Omental fat pad (tissue), 4 donors: ENCODE results near the gene ACCS. TPM values are rescaled to one million over a fixed set of nuclear protein-coding genes. Genes with fewer than 3 reads are reported as not detected.

Experiments used
- ATAC-seq: fragments of 150-250 bp; one replicate; pipeline ENCODE4 v1.9.1; 2016; ENCODE audit warnings: mild to moderate bottlenecking, moderate library complexity; ENCODE audit not compliant: low FRiP score
- DNase-seq: peaks from one replicate; pipeline ENCODE4 v3.0.0-alpha.2; 2019; ENCODE audit warnings: low spot score
- total RNA-seq, 4 donors: library from RNA; depleted of rRNA; stranded (reverse); fragments of >200 nt; gene quantifications; one replicate each; pipeline ENCODE4 v1.1.0, GENCODE V29; 2016
- TF ChIP-seq, protein P1 (sequence below), 3 donors: fragments of 450-650 bp; IDR thresholded peaks; one replicate each; pipeline ENCODE4 v1.5.1; 2016 to 2017; ENCODE audit warnings: antibody characterized with exemption in 3 of 3, mild to moderate bottlenecking in 3 of 3, moderate library complexity in 2 of 3

The ACCS gene
- total RNA-seq, 4 donors from 2014 or later = 13.8 to 38.0 (median 19.7) TPM

DNA sequence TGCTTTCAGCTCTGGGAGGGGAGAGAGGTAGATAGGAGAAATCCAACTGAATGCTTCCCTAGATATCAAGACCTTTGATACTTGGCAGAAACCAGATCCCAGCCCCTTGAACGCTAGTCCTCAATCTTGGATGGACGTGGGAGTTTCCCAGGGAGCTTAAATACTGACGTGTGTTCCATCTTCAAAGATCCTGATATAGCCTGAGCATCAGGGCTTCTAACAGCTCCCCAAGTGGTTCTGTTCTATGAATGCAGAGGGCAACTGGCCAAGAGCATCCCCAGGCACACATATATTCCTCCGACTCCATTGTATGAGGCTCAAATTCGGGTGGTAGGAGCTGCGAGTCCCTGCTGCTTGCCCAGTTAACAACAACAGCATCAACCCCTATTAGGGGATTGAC, 8.7 kb upstream of the ACCS start:
- TF ChIP-seq, protein P1, sequence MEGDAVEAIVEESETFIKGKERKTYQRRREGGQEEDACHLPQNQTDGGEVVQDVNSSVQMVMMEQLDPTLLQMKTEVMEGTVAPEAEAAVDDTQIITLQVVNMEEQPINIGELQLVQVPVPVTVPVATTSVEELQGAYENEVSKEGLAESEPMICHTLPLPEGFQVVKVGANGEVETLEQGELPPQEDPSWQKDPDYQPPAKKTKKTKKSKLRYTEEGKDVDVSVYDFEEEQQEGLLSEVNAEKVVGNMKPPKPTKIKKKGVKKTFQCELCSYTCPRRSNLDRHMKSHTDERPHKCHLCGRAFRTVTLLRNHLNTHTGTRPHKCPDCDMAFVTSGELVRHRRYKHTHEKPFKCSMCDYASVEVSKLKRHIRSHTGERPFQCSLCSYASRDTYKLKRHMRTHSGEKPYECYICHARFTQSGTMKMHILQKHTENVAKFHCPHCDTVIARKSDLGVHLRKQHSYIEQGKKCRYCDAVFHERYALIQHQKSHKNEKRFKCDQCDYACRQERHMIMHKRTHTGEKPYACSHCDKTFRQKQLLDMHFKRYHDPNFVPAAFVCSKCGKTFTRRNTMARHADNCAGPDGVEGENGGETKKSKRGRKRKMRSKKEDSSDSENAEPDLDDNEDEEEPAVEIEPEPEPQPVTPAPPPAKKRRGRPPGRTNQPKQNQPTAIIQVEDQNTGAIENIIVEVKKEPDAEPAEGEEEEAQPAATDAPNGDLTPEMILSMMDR (IDR thresholded peaks at IDR 0.05) = no peak
- no peak for DNase-seq
- ATAC-seq = no peak

DNA sequence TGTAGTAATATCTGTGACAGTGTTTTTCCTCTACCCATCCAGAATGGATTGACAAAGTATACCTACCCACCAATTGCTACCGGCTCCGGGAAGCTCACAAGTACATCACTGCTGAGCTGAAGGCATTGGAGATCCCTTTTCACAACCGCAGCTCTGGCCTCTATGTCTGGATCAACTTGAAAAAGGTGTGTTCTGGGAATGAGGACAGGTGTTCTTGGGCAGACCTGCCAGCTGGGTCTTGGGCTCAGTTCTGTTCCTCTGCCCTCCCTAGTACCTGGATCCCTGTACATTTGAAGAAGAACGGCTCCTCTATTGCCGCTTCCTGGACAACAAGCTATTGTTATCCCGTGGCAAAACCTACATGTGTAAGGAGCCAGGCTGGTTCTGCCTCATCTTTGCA, 7.8 kb upstream of the ACCS start:
- TF ChIP-seq, protein P1 (IDR thresholded peaks at IDR 0.05) = no peak

DNA sequence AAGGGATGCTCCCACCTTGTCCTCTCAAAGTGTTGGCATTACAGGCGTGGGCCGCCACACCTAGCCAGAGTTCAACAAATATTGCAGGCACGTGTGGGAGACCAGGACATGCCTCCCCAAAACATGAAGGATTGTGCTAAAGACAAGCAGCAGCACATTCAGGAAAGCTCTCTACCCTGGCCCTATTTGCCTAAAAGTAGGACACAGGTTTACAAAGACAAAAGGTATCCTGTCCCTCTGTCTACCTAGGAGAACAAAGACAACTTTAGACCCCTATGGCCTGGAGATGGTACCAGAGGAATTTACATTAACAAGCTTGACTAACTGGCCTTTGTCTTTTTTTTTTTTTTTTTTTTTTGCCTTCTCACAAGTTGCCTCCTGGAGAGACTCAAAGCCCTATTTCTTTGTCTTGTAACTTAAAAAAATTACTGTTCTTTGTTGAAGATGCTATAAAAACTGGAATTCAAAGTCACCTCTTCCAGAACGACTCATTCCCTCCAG, 859 bp upstream of the ACCS start:
- TF ChIP-seq, protein P1 (IDR thresholded peaks at IDR 0.05) = no peak
- ATAC-seq = no peak

More for the DNA sequence above, 7.8 kb upstream of the ACCS start:
- ATAC-seq (no peak), DNase-seq (no peak)

DNA sequence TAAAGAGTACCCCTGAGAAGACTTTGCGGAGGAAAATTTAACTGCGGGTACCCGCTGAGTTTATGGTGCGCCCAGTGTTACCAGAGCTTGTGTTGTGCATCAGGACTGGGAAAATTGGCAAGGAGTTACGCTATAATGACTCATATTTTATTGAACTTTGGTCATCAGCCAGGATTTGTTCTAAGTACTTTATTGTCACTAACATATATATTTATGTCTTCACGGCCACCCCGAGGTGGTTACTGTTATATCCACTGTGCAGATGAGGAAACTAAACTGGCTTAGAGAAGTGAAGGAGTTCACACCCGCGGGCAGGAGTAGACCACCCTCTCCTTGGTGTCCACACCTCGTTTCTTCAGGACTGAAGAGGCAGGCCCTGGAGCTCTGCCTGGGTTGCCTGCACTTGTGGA, 667 bp downstream of the ACCS start:
- no peak for DNase-seq
- peak; percentile 35 for ATAC-seq
- TF ChIP-seq, protein P1 (IDR thresholded peaks at IDR 0.05) = no peak

More for the DNA sequence above, 859 bp upstream of the ACCS start:
- no peak for DNase-seq

DNA sequence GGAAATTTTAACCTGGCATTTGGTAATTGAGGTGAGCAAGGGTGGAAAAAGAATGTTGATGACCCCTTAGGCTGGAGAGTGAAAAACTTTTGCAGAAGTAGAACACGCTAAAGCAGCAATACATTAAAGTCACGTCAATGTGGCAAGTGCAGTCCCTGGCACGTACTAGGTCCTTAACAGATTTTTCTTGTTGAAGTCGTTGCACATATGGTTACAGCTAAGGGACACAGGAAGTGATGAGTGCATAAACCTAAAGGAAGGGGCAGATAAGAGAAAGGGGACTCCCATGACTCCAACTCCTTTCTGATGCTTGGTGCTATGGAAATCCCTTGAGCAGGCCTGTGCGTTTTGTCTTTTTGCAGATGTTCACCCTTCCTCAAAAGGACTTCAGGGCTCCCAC, 1.2 kb downstream of the ACCS start:
- TF ChIP-seq, protein P1 (IDR thresholded peaks at IDR 0.05) = no peak
- ATAC-seq (no peak), DNase-seq (no peak)

DNA sequence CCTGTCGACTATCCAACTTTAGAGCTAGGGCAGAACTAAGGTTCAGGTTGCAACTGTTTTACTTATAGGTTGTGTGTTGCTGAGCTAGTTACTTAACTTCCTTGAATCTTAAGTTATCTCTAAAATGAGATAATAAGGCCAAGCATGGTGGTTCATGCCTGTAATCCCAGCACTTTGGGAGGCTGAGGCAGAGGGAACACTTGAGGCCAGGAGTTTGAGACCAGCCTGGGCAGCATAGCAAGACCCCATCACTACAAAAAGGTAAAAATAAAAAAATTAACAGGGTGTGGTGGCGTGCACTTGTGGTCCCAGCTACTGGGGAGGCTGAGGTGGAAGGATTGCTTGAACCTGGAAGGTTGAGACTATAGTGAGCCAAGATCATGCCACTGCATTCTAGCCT, 2.1 kb downstream of the ACCS start:
- ATAC-seq = no peak
- TF ChIP-seq, protein P1 (IDR thresholded peaks at IDR 0.05) = no peak
- no peak for DNase-seq

DNA sequence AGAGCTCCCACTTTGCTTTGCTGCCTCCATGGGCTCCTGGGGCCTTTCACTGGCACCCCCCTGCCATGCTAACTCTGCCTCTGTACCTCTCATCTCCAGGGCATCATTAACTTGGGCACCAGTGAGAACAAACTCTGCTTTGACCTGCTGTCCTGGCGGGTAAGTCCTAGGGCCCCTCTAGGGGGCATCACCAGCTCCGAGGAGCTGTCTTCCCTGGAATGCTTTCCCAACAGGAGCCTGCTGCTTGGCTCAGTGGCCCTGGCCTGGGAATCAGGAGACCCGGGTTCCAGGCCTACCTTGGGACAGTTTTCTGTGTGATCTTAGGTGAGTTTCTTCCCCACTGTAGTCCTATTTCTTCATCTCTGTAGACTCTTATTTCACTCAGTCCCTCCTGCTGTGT, 5.1 kb downstream of the ACCS start:
- TF ChIP-seq, protein P1 (IDR thresholded peaks at IDR 0.05) = no peak
- ATAC-seq (no peak), DNase-seq (no peak)
